ENCODE measurements around the gene ST8SIA5.

The ST8SIA5 gene

GRCh38 chr18:46733872-46734271, 23.0 kb downstream of the ST8SIA5 start:
- no peak for TF ChIP-seq CTCF (IDR thresholded peaks at IDR 0.05; ENCODE audit: low read depth, low read length, missing control alignments)
- no peak for DNase-seq (ENCODE audit: low read depth)
- H3K4me3 ChIP-seq (ENCODE audit: low read depth, low read length) = no peak overlapping the region

- no peak for DNase-seq (ENCODE audit: low read depth)
- no peak for TF ChIP-seq CTCF (IDR thresholded peaks at IDR 0.05; ENCODE audit: low read depth, low read length, missing control alignments)
- H3K4me3 ChIP-seq (ENCODE audit: low read depth, low read length) = no peak overlapping the region
These were observed 24.1 kb downstream of the ST8SIA5 start for GRCh38 chr18:46732801-46733200.

GRCh38 chr18:46732201-46732600, 24.7 kb downstream of the ST8SIA5 start:
- no peak for TF ChIP-seq CTCF (IDR thresholded peaks at IDR 0.05; ENCODE audit: low read depth, low read length, missing control alignments)
- no peak overlapping the region for H3K4me3 ChIP-seq (ENCODE audit: low read depth, low read length)
- DNase-seq (ENCODE audit: low read depth) = no peak

GRCh38 chr18:46731316-46731715, 25.5 kb downstream of the ST8SIA5 start:
- H3K4me3 ChIP-seq (ENCODE audit: low read depth, low read length) = no peak overlapping the region
- TF ChIP-seq CTCF (IDR thresholded peaks at IDR 0.05; ENCODE audit: low read depth, low read length, missing control alignments) = no peak
- no peak for DNase-seq (ENCODE audit: low read depth)

- TF ChIP-seq CTCF (IDR thresholded peaks at IDR 0.05; ENCODE audit: low read depth, low read length, missing control alignments) = no peak
- no peak for DNase-seq (ENCODE audit: low read depth)
- H3K4me3 ChIP-seq (ENCODE audit: low read depth, low read length) = no peak overlapping the region
These were observed 28.5 kb downstream of the ST8SIA5 start for GRCh38 chr18:46728219-46728930.

- DNase-seq (ENCODE audit: low read depth) = no peak
- TF ChIP-seq CTCF (IDR thresholded peaks at IDR 0.05; ENCODE audit: low read depth, low read length, missing control alignments) = no peak
- H3K4me3 ChIP-seq (ENCODE audit: low read depth, low read length) = no peak overlapping the region
These were observed 29.7 kb downstream of the ST8SIA5 start for GRCh38 chr18:46727177-46727576.

GRCh38 chr18:46725310-46725709, 31.5 kb downstream of the ST8SIA5 start:
- DNase-seq (ENCODE audit: low read depth) = no peak
- H3K4me3 ChIP-seq (ENCODE audit: low read depth, low read length) = no peak overlapping the region
- no peak for TF ChIP-seq CTCF (IDR thresholded peaks at IDR 0.05; ENCODE audit: low read depth, low read length, missing control alignments)
